GM12878 (cell line): Measurements from ENCODE around the gene SMIM22. TPM values are rescaled to one million over a fixed set of nuclear protein-coding genes. Genes with fewer than 3 reads are reported as not detected.

ENCODE experiments used
- ATAC-seq: fragments of 200-7000 bp; cut with Tn5 transposase; 3 replicates; pipeline ENCODE4 v1.9.1; 2020; ENCODE audit warnings: mild to moderate bottlenecking, moderate library complexity
- BruUV-seq: library from RNA; stranded (reverse); fragments of 400-500 nt; replicated peaks from 2 replicates; lab custom pipeline; 2021; lab: Mats Ljungman, UMichigan
- CTCF ChIA-PET: fragments of 300-600 bp; sonication (Branson Sonifier 250); formaldehyde crosslinking; extraction: SDS; loops from one replicate; lab custom pipeline; 2021; ENCODE audit warnings: inconsistent platforms; lab: Yijun Ruan, JAX
- POLR2A ChIA-PET: fragments of 350-600 bp; formaldehyde crosslinking; extraction: SDS; loops from one replicate; lab custom pipeline; 2021; ENCODE audit warnings: inconsistent platforms; lab: Charles Lee
- RAD21 ChIA-PET: fragments of 300-600 bp; sonication (Branson Sonifier 250); formaldehyde crosslinking; loops from one replicate; lab custom pipeline; 2023; ENCODE audit warnings: antibody characterized with exemption; ENCODE audit not compliant: unreplicated experiment; lab: Charles Lee
- SMC1A ChIA-PET: fragments of 300-600 bp; sonication (Branson Sonifier 250); formaldehyde crosslinking; loops from one replicate; lab custom pipeline; 2023; ENCODE audit not compliant: unreplicated experiment, uncharacterized antibody; lab: Charles Lee
- DNase-seq: peaks from one replicate; pipeline ENCODE4 v3.0.0-alpha.2; 2011; ENCODE audit warnings: low read depth, low spot score
- FAIRE-seq: peaks from 3 replicates; lab custom pipeline; 2011; peaks lifted over from hg19 to GRCh38; lab: Jason Lieb, UNC
- H2AFZ ChIP-seq: 2 replicates; pipeline ENCODE4 v1.6.0; 2011; ENCODE audit warnings: low read depth, low read length, control low read depth; ENCODE audit not compliant: control insufficient read depth
- H3K27ac ChIP-seq: 2 replicates; pipeline ENCODE4 v1.5.1; 2011; ENCODE audit warnings: control low read depth; ENCODE audit not compliant: control insufficient read depth, insufficient read depth
- H3K27me3 ChIP-seq, 2 experiments: replicated peaks in 1 of 2; 2 replicates each; pipeline versions ENCODE4 v1.6.0 to v1.6.1; 2011; ENCODE audit warnings: low read length in 1 of 2; ENCODE audit not compliant: control insufficient read depth in 2 of 2, insufficient read depth in 2 of 2
- H3K36me3 ChIP-seq, 2 experiments: 2 replicates each; pipeline ENCODE4 v1.5.1; 2011; ENCODE audit warnings: low read length in 1 of 2; ENCODE audit not compliant: control insufficient read depth in 2 of 2, insufficient read depth in 2 of 2
- H3K4me1 ChIP-seq: 2 replicates; pipeline ENCODE4 v1.6.1; 2011; ENCODE audit warnings: mild to moderate bottlenecking, low read length, moderate library complexity, mixed read lengths; ENCODE audit not compliant: control insufficient read depth, insufficient read depth
- H3K4me2 ChIP-seq: 2 replicates; pipeline ENCODE4 v1.6.0; 2011; ENCODE audit warnings: control low read depth; ENCODE audit not compliant: control insufficient read depth, insufficient read depth
- H3K4me3 ChIP-seq: fragments of 200-600 bp; sonication (generic); 2 replicates; pipeline ENCODE4 v1.5.1; 2016
- H3K79me2 ChIP-seq: 2 replicates; pipeline ENCODE4 v1.6.0; 2011; ENCODE audit warnings: low read length; ENCODE audit not compliant: control insufficient read depth, insufficient read depth
- H3K9ac ChIP-seq: 2 replicates; pipeline ENCODE4 v1.8.0; 2011; ENCODE audit warnings: low read length, control low read depth, mixed read lengths; ENCODE audit not compliant: control insufficient read depth, insufficient read depth
- H3K9me3 ChIP-seq: replicated peaks from 3 replicates; pipeline ENCODE4 v1.5.1; 2011; ENCODE audit warnings: mild to moderate bottlenecking, low read length; ENCODE audit not compliant: control insufficient read depth, insufficient read depth
- H4K20me1 ChIP-seq: 2 replicates; pipeline ENCODE4 v1.6.0; 2011; ENCODE audit not compliant: control insufficient read depth, insufficient read depth
- BMI1 ChIP-seq: fragments of 450-650 bp; IDR thresholded peaks from 2 replicates; pipeline ENCODE4 v1.6.1; 2016; ENCODE audit warnings: mild to moderate bottlenecking, moderate library complexity, borderline replicate concordance
- CBX3 ChIP-seq: fragments of 200-600 bp; sonication (generic); IDR thresholded peaks from 2 replicates; pipeline ENCODE4 v1.6.1; 2016; ENCODE audit warnings: low read depth, borderline replicate concordance
- CHD2 ChIP-seq: IDR thresholded peaks from 2 replicates; pipeline ENCODE4 v1.6.1; 2011; ENCODE audit warnings: low read depth, low read length, improper control_type of control experiment, borderline replicate concordance
- IKZF1 ChIP-seq: fragments of 450-650 bp; conservative IDR thresholded peaks from 2 replicates; pipeline ENCODE4 v1.6.1; 2017; ENCODE audit warnings: antibody characterized with exemption, mild to moderate bottlenecking
- LARP7 ChIP-seq: fragments of 450-650 bp; IDR thresholded peaks from 2 replicates; pipeline ENCODE4 v1.6.1; 2017; ENCODE audit warnings: mild to moderate bottlenecking
- MLLT1 ChIP-seq: fragments of 450-650 bp; IDR thresholded peaks from 2 replicates; pipeline ENCODE4 v1.6.1; 2016; ENCODE audit warnings: mild to moderate bottlenecking
- PAX5 ChIP-seq: IDR thresholded peaks from 2 replicates; pipeline ENCODE4 v1.6.1; 2011; ENCODE audit warnings: low read depth, low read length, borderline replicate concordance
- PBX3 ChIP-seq: IDR thresholded peaks from 2 replicates; pipeline ENCODE4 v1.6.1; 2011; ENCODE audit warnings: mild to moderate bottlenecking, low read depth, low read length, moderate library complexity; ENCODE audit not compliant: insufficient replicate concordance
- WGBS: methylation state at CpG from one replicate; pipeline ENCODE4 v1.1.6; 2016; ENCODE audit warnings: low lambda C conversion rate; ENCODE audit not compliant: insufficient replicate concordance, insufficient coverage; ENCODE audit errors: missing lambda C conversion rate; 5-methylcytosine and 5-hydroxymethylcytosine counted together
- in situ Hi-C: fragments of 300-500 bp; cut with MboI; formaldehyde crosslinking; loops from 9 replicates; pipeline ENCODE4 v1.14.3; 2018; ENCODE audit warnings: mixed read lengths
- intact Hi-C: fragments of 100-400 bp; cut with micrococcal nuclease; formaldehyde crosslinking; loops from one replicate; pipeline ENCODE4 v1.14.2; 2022; ENCODE audit not compliant: unreplicated experiment
- polyA plus RNA-seq, 11 experiments: library from polyadenylated mRNA; depleted of rRNA in 4 of 11; unstranded in 6 of 11; stranded (reverse) in 5 of 11; fragments of >200 nt; fragmentation: Nextera tagmentation in 4 of 11; fragmentation: Illumina TruSeq in 1 of 11; extraction: Ambion mirVana in 4 of 11; extraction: Trizol in 1 of 11; gene quantifications; 1 replicate in 1 of 11; 2 replicates in 10 of 11; pipeline versions ENCODE4 v1.2.1 to v1.2.3, GENCODE V29; 2011 to 2016; ENCODE audit warnings: inconsistent platforms in 2 of 11, missing spikeins in 2 of 11, low read depth in 1 of 11
- total RNA-seq, 4 experiments: library from RNA; depleted of rRNA in 3 of 4; stranded (reverse); fragments of >200 nt in 3 of 4; fragmentation: Illumina TruSeq in 1 of 4; extraction: Trizol in 1 of 4; gene quantifications; 2 replicates each; pipeline versions ENCODE4 v1.2.1 to v1.2.3, GENCODE V29; 2013 to 2021

Gene SMIM22
- total and polyA plus RNA-seq, 10 of the 15 experiments (the other 5 are each of a cell fraction or from before 2014, with no cell fraction given), result 0.83 TPM; not detected in 9

- no peak overlapping the region for H3K4me3 ChIP-seq
- ChIA-PET POLR2A (interaction anchor here (0.6 kb wide), 1 partner anchor 255 kb away, joined by 3 read pairs; no protein-coding TSS in a partner anchor), CTCF (no interaction called here), SMC1A (no interaction called here), RAD21 (no interaction called here)
- H3K27me3 ChIP-seq, result no peaks in the 10 kb centered on the region
- peaks cover 8% of the 10 kb centered on the region; the same call in 1 of the 2 replicates for H3K4me1 ChIP-seq
- H3K36me3 ChIP-seq, result peaks cover 3 to 12% of the 10 kb centered on the region in 2 experiments
- H3K27ac ChIP-seq, result no peak overlapping the region
- H3K79me2 ChIP-seq, result peaks cover 18% of the 10 kb centered on the region
- WGBS, result 89% methylated on average over 7 of the region's 7 CpGs
- intact Hi-C loops, result no loop called here
- no peaks in the 10 kb centered on the region for H3K9me3 ChIP-seq
- no peak for ATAC-seq
- no peak for FAIRE-seq
- BruUV-seq, result no TSS peak
- DNase-seq, result no peak
- no peak overlapping the region for H2AFZ ChIP-seq
- in situ Hi-C loops, result no loop called here
- H3K9ac ChIP-seq, result no peak overlapping the region
- no peaks in the 10 kb centered on the region for H4K20me1 ChIP-seq
- H3K4me2 ChIP-seq, result peak overlapping the region; percentile 13; the same call in 1 of the 2 replicates
- no peak for TF ChIP-seq CBX3
- TF ChIP-seq IKZF1, result no peak
- no peak for TF ChIP-seq PBX3
- TF ChIP-seq LARP7, result no peak
- no peak for TF ChIP-seq CHD2
- TF ChIP-seq BMI1, result no peak
- no peak for TF ChIP-seq MLLT1
- no peak for TF ChIP-seq PAX5
Observed at GRCh38 chr16:4763791-4764190, 31.4 kb upstream of the SMIM22 start.
